GM20000 (cell line): ENCODE results near the gene TMEM80.
A peak's percentile ranks its signal among the peaks of the same experiment; 100 is the strongest.
"Not testable (repeated sequence)": the region's sequence is repeated elsewhere in the genome, so short reads cannot be mapped to it uniquely, and the experiment has no call there.

Experiments
- DNase-seq: peaks from one replicate; pipeline ENCODE4 v3.0.0; 2012; ENCODE audit warnings: low spot score
- TF ChIP-seq, protein P1 (sequence below): IDR thresholded peaks from 2 replicates; pipeline ENCODE4 v1.5.1; 2012; ENCODE audit warnings: mild to moderate bottlenecking, control low read depth; ENCODE audit errors: extremely low read depth, missing control alignments

Gene TMEM80

DNA sequence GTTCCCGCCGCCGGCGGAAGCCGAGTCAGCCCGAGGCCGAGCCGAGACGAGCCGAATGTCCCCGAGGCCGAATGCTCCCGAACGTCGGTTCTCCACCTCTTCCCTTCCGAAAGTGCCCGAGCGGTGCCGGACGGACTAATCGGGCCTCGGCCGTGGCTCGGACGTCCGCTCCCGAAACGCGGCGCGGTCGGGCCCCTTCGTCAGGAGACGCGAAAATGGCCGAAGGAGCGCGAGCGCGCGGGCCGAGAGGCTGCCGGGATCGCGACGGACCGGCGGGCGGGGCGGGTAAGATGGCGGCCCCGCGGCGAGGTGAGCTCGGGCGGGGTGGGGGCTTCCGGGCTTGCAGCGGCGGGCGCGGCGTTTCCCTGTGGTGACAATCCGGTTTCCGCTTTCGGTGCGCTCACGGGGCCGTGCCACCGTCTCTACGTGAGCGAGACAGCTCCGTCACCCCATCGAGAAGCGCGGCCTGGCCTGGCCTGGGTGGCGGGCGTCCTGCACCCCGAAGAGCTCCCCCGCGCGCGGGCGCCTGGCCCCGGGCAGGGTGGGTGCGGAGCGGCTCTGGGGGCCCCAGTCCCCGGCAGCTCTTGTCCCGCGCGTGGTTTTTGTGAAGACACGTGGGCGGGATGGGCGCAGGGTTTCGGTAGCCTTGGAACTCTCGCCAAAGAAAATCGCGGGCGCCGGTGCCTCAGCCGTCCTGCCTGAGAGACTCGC lies at the start of gene TMEM80:
Gene TMEM80 (plus strand): TSS at position 279 of the 711 bp plus-strand sequence. CDS start 12 bp downstream, at position 291.
- peak; percentile 96 for DNase-seq
- TF ChIP-seq, protein P1, sequence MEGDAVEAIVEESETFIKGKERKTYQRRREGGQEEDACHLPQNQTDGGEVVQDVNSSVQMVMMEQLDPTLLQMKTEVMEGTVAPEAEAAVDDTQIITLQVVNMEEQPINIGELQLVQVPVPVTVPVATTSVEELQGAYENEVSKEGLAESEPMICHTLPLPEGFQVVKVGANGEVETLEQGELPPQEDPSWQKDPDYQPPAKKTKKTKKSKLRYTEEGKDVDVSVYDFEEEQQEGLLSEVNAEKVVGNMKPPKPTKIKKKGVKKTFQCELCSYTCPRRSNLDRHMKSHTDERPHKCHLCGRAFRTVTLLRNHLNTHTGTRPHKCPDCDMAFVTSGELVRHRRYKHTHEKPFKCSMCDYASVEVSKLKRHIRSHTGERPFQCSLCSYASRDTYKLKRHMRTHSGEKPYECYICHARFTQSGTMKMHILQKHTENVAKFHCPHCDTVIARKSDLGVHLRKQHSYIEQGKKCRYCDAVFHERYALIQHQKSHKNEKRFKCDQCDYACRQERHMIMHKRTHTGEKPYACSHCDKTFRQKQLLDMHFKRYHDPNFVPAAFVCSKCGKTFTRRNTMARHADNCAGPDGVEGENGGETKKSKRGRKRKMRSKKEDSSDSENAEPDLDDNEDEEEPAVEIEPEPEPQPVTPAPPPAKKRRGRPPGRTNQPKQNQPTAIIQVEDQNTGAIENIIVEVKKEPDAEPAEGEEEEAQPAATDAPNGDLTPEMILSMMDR = no peak

- peak; percentile 33 for DNase-seq
- TF ChIP-seq, protein P1 = no peak
These were observed 49.4 kb upstream of the TMEM80 start for GRCh38 chr11:646214-646613.

DNA sequence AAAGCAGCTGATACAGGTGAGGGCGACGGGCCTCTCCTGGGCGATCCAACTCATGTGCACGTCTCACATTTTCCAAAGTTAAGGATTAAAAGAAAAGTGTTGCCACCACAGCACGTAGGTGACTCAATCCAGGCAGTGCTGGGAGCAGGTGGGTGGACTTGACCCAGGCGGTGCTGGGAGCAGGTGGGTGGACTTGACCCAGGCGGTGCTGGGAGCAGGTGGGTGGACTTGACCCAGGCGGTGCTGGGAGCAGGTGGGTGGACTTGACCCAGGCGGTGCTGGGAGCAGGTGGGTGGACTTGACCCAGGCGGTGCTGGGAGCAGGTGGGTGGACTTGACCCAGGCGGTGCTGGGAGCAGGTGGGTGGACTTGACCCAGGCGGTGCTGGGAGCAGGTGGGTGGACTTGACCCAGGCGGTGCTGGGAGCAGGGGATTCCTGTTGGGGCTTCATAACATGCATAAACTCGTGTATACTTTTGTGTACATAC lies 47.9 kb upstream of the TMEM80 start:
- not testable (repeated sequence) for DNase-seq

DNA sequence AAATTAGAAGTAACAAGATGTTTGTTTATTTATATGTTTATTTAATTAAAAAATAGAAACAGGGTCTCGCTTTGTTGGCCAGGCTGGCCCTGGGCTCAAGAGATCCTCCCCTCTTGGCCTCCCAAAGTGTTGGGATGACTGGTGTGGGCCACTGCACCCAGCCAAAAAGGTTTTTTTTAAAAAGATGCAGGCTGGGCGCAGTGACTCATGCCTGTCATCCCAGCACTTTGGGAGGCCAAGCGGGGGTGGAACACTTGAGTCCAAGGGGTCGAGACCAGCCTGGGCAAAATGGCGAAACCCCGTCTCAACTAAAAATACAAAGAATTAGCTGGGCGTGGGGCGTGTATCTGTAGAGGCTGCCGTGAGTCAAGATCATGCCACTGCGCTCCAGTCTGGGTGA lies 45.1 kb upstream of the TMEM80 start:
- no peak for DNase-seq
- TF ChIP-seq, protein P1 = no peak

GRCh38 chr11:653136-653535 lies 42.5 kb upstream of the TMEM80 start:
- DNase-seq = not testable (repeated sequence)

- TF ChIP-seq, protein P1 = no peak
- no peak for DNase-seq
These were observed 41.8 kb upstream of the TMEM80 start for GRCh38 chr11:653837-654236.

DNA sequence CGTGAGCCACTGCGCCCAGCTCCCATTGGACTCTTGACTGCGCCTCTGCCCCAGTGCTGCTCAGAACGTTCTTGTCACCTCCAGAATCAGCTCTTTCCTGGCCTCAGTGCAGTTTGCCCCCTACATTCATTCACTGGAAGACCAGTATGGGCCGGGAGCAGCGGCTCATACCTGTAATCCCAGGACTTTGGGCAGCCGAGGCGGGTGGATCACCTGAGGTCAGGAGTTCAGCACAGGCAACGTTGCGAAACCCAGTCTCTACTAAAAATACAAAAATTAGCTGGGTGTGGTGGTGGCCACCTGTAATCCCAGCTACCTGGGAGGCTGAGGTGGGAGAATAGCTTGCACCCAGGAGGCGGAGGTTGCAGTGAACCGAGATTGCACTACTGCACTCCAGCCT lies 41.2 kb upstream of the TMEM80 start:
- DNase-seq = not testable (repeated sequence)

- TF ChIP-seq, protein P1 = no peak
- DNase-seq = no peak
These were observed 40.4 kb upstream of the TMEM80 start for GRCh38 chr11:655036-655726.

- DNase-seq = no peak
- TF ChIP-seq, protein P1 = no peak
These were observed 39.2 kb upstream of the TMEM80 start for GRCh38 chr11:656426-656825.
